Fibroblast of lung (primary cell): Measurements from ENCODE around the gene SLC35F3. TPM values are rescaled to one million over a fixed set of nuclear protein-coding genes. Genes with fewer than 3 reads are reported as not detected.

ENCODE experiments used
- DNase-seq, 2 donors: peaks; one replicate each; pipeline versions ENCODE4 v3.0.0 to v3.0.0-alpha.2; 2010; ENCODE audit warnings: low read depth in 2 of 2
- H2AFZ ChIP-seq: 2 replicates; pipeline ENCODE4 v1.5.1; 2012; ENCODE audit warnings: low read length, control low read depth, inconsistent platforms
- H3K27ac ChIP-seq: 2 replicates; pipeline ENCODE4 v1.5.1; 2011; ENCODE audit warnings: low read length, control low read depth; ENCODE audit not compliant: insufficient read depth
- H3K27me3 ChIP-seq: 2 replicates; pipeline ENCODE4 v1.5.1; 2011; ENCODE audit warnings: mild to moderate bottlenecking, low read length; ENCODE audit not compliant: control insufficient read depth, insufficient read depth
- H3K36me3 ChIP-seq: 2 replicates; pipeline ENCODE4 v1.5.1; 2011; ENCODE audit warnings: low read length; ENCODE audit not compliant: control insufficient read depth, insufficient read depth
- H3K4me1 ChIP-seq: 2 replicates; pipeline ENCODE4 v1.5.1; 2011; ENCODE audit warnings: low read length; ENCODE audit not compliant: control insufficient read depth, insufficient read depth; ENCODE audit errors: extremely low read depth
- H3K4me2 ChIP-seq: 2 replicates; pipeline ENCODE4 v1.5.1; 2011; ENCODE audit warnings: low read length, control low read depth; ENCODE audit not compliant: insufficient read depth; ENCODE audit errors: extremely low read depth
- H3K4me3 ChIP-seq, 4 experiments: fragments of 200-600 bp in 1 of 4; sonication (generic) in 1 of 4; replicated peaks in 1 of 4; 2 replicates each; pipeline ENCODE4 v1.5.1; 2011 to 2016; ENCODE audit warnings: low read length in 4 of 4, low read depth in 3 of 4, mild to moderate bottlenecking in 3 of 4, control low read depth in 2 of 4, inconsistent platforms in 1 of 4, mixed read lengths in 1 of 4; ENCODE audit not compliant: insufficient read depth in 1 of 4; ENCODE audit errors: control extremely low read depth in 1 of 4
- H3K79me2 ChIP-seq: 2 replicates; pipeline ENCODE4 v1.5.1; 2012; ENCODE audit warnings: mild to moderate bottlenecking, low read length, inconsistent platforms; ENCODE audit not compliant: control insufficient read depth, insufficient read depth
- H3K9ac ChIP-seq: 2 replicates; pipeline ENCODE4 v1.5.1; 2011; ENCODE audit warnings: mild to moderate bottlenecking, low read length, control low read depth; ENCODE audit not compliant: insufficient read depth
- H3K9me3 ChIP-seq: 2 replicates; pipeline ENCODE4 v1.5.1; 2012; ENCODE audit warnings: low read depth, low read length; ENCODE audit not compliant: control insufficient read depth, insufficient read depth
- H4K20me1 ChIP-seq: 2 replicates; pipeline ENCODE4 v1.5.1; 2011; ENCODE audit warnings: low read length; ENCODE audit not compliant: control insufficient read depth, insufficient read depth; ENCODE audit errors: extremely low read depth
- CTCF ChIP-seq, 2 donors: IDR thresholded peaks in 1 of 2; conservative IDR thresholded peaks in 1 of 2; 1 replicate in 1 of 2; 2 replicates in 1 of 2; pipeline ENCODE4 v1.5.1; 2011 to 2012; ENCODE audit warnings: low read length in 2 of 2, control low read depth in 1 of 2, inconsistent platforms in 1 of 2, low read depth in 1 of 2, mild to moderate bottlenecking in 1 of 2
- EZH2 ChIP-seq: IDR thresholded peaks from 2 replicates; pipeline ENCODE4 v1.5.1; 2012; ENCODE audit warnings: low read length, control low read depth, mild to moderate bottlenecking; ENCODE audit errors: missing control alignments
- polyA plus RNA-seq, 2 donors: library from polyadenylated mRNA; depleted of rRNA in 1 of 2; stranded (reverse) in 1 of 2; unstranded in 1 of 2; fragments of >200 nt; gene quantifications; 2 replicates each; pipeline ENCODE4 v1.2.1, GENCODE V29; 2011 to 2012; ENCODE audit warnings: missing spikeins in 1 of 2
- total RNA-seq: library from RNA; depleted of rRNA; stranded (reverse); fragments of >200 nt; gene quantifications from 2 replicates; pipeline ENCODE4 v1.2.1, GENCODE V29; 2014

SLC35F3 gene
- total and polyA plus RNA-seq, 2 donors (not counting 1 experiment from before 2014, with no cell fraction given), result not detected

- no peaks in the 10 kb centered on the region for H4K20me1 ChIP-seq
- no peaks in the 10 kb centered on the region for H3K4me1 ChIP-seq
- DNase-seq, result no peak
- TF ChIP-seq CTCF (conservative IDR thresholded peaks at IDR 0.05 in 1 of 2, IDR thresholded peaks at IDR 0.05 in 1 of 2; ENCODE audit: low read depth in 1 of 2, low read length in 2 of 2) (no peak), EZH2 (no peak)
- H3K9me3 ChIP-seq, result no peaks in the 10 kb centered on the region
- H3K36me3 ChIP-seq, result no peaks in the 10 kb centered on the region
- H3K79me2 ChIP-seq, result no peaks in the 10 kb centered on the region
- H3K27ac ChIP-seq, result no peak overlapping the region
- H3K4me3 ChIP-seq, result no peak overlapping the region
- H3K27me3 ChIP-seq, result no peaks in the 10 kb centered on the region
- H3K9ac ChIP-seq, result no peak overlapping the region
- no peak overlapping the region for H2AFZ ChIP-seq
- no peak overlapping the region for H3K4me2 ChIP-seq
Measured at GRCh38 chr1:233962878-233963277, 58.4 kb downstream of the SLC35F3 start.

GRCh38 chr1:233965856-233966255, 61.4 kb downstream of the SLC35F3 start:
- no peak for DNase-seq
- Histone ChIP-seq H2AFZ (no peak overlapping the region), H4K20me1 (no peaks in the 10 kb centered on the region), H3K9me3 (no peaks in the 10 kb centered on the region), H3K4me3 (no peak overlapping the region), H3K9ac (no peak overlapping the region), H3K36me3 (no peaks in the 10 kb centered on the region), H3K79me2 (no peaks in the 10 kb centered on the region), H3K4me2 (no peak overlapping the region), H3K27ac (no peak overlapping the region), H3K27me3 (no peaks in the 10 kb centered on the region), H3K4me1 (no peaks in the 10 kb centered on the region)
- TF ChIP-seq CTCF (conservative IDR thresholded peaks at IDR 0.05 in 1 of 2, IDR thresholded peaks at IDR 0.05 in 1 of 2; ENCODE audit: low read depth in 1 of 2, low read length in 2 of 2), result no peak
- no peak for TF ChIP-seq EZH2

GRCh38 chr1:233971753-233972152, 67.3 kb downstream of the SLC35F3 start:
- TF ChIP-seq CTCF (conservative IDR thresholded peaks at IDR 0.05 in 1 of 2, IDR thresholded peaks at IDR 0.05 in 1 of 2; ENCODE audit: low read depth in 1 of 2, low read length in 2 of 2) (no peak), EZH2 (no peak)
- Histone ChIP-seq H4K20me1 (no peaks in the 10 kb centered on the region), H2AFZ (no peak overlapping the region), H3K36me3 (no peaks in the 10 kb centered on the region), H3K4me2 (no peak overlapping the region), H3K79me2 (no peaks in the 10 kb centered on the region), H3K27ac (no peak overlapping the region), H3K4me1 (no peaks in the 10 kb centered on the region), H3K27me3 (no peaks in the 10 kb centered on the region), H3K9ac (no peak overlapping the region), H3K4me3 (no peak overlapping the region), H3K9me3 (no peaks in the 10 kb centered on the region)
- DNase-seq, result no peak
